ENCODE measurements around the gene NEUROD4.

The NEUROD4 gene

DNA sequence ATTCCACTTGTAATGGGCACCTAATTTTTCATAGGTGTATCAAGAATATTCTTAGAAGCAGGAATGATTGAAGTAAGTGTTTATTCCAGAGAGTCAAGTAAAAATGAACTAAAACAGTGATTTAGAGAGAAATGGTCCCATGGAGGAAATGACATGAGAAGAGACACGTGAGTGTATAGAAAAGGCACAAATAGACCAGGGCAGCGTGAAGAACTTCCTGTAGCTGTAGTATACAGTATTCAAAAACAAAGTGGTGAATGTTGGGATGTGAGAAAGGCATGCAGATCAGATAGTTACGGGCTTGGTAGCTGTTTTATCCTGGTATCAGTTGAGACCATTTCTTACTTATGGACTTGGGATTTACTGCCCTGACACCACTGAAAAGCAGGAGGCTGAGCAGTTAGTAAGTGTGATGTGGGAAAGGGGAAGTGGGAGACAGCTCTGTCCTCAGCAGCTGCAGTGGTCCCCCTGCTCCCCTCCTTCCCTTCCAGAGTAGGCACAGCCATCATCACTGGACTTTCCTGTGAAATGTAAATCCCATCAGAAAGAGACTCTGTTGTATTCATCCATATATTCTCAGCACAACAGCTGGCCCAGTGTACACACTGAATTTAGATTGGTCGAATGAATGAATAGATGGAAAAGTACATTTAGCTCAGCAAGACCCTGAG, 18.4 kb upstream of the NEUROD4 start:
- DNase-seq: no peak

DNA sequence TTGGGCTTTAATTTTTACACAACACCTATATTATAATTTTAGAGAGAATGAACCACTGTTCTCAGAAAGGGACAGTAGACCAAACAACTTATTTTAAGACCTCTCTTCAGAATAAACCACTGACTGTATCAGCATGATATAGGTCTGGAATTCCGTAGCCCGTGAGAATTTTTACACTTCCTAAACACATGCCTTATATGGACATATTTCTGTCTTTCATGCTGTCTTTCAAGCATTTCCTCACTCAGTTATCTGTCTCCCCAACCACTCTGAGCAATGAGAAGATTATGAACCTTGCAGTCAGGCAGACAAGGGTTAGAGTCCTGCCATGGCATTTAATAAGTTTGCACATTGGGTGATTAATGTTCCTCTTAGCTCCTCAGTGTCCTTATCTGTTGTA, 17.4 kb upstream of the NEUROD4 start:
- no peak for DNase-seq

DNA sequence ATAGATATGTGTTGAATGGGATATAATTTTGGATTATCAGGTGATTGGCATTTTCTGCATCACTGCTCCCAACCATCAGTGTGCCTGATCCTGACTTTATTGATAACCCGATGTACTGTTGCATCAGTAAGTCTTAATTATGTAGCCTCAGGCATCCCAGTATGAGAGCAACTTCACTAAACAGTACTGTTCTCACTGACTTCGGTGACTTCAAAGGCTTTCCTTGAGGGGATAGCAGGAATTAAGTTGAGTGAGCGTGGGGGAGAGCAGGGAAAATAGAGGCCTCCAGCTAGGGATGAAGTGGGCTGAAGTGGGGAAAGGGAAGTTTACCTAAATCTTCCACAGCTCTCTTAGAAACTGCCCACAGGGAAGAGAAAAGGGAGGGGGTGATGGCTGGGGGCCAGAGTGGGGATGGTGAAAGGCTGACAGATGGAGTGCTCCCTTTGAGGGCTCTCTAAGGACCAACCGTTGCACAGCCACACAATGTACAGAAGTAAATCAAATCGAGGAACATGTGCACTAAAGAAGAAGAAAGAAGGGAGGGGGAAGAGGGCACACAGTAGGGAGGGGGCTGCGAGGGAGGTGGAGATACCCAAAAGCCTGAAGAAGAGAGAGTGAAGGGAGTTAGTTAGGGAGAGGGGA, 10.7 kb upstream of the NEUROD4 start:
- DNase-seq: no peak

DNA sequence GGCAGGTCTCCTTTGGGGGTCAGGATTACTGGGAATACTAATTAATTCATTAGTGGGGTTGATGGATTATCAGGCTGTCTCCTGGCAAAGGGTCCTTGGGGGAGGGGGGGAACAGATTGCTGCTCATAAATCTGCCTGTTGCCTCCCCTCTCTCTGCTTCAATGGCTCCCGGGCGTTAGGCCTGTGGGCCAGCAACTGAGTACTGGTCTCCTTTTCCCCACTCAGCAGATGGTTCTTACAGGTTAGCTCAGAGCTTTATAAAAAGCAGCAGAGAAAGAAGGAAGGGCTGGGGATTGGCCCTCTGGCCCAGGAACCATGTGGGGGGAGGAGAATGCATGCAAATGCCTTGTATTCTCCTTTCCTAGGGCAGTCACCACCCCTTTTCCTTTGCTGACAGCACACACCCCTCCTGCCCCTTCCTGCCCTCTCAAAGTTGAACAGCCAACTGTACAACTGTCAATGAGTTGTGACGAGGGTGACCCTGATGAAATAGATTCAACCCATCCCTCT, 2.3 kb upstream of the NEUROD4 start:
- DNase-seq: no peak

DNA sequence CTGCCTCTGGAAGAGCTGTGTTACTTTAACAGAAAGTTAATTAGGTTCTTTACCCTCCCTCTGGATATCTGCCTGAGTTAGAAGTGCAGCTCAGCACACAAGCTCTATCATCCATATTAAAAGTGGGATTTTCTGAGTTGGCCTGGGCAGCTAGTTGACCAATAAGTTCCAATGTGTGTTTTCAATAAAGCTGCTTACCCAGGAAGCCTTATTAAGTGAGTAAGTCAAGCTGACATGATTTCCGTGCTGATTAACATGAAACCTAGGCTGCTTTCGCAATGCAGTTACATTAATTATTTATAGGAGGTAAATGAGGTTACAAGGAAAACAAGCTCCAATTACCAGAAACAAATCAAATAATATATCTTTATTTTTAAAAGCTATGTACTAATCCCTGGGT, 4.8 kb downstream of the NEUROD4 start:
- DNase-seq: no peak

DNA sequence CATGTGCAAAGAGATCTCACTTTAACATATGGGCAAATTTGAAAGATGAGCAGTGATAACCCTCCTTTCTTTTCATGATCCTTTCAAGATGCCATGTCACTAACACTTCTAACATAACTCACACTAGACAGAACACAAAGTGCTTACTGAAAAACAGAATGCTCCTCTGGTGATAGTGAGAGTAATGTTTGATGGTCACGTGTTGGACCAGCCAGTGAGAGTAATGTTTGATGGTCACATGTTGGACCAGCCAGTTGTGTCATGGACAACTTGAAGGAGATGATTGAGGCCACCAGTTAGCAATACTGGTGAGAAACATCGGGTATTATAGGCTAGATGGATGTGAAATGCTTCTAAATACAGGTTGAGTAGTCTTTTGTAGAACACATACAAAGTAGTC, 5.7 kb downstream of the NEUROD4 start:
- DNase-seq: no peak

DNA sequence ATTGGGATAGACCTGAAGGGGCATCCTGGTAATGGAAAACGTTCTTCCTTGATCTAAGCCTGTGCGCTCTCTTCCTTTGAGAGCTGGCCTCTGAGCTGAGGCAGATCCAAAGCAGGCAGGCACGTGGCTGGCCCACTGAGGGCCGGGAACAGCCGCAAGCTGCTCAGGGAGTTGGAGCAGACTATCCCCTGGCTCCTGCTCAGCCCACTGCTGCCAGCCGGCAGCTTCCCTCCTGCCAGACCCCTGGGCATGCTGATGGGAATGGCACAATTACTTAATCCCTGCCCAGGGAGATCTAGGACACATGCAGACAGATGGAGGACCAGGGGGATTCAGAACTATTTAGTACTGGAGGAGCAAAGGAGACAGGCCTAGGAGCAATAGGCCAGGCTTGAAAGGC, 14.4 kb downstream of the NEUROD4 start:
- no peak for DNase-seq

DNA sequence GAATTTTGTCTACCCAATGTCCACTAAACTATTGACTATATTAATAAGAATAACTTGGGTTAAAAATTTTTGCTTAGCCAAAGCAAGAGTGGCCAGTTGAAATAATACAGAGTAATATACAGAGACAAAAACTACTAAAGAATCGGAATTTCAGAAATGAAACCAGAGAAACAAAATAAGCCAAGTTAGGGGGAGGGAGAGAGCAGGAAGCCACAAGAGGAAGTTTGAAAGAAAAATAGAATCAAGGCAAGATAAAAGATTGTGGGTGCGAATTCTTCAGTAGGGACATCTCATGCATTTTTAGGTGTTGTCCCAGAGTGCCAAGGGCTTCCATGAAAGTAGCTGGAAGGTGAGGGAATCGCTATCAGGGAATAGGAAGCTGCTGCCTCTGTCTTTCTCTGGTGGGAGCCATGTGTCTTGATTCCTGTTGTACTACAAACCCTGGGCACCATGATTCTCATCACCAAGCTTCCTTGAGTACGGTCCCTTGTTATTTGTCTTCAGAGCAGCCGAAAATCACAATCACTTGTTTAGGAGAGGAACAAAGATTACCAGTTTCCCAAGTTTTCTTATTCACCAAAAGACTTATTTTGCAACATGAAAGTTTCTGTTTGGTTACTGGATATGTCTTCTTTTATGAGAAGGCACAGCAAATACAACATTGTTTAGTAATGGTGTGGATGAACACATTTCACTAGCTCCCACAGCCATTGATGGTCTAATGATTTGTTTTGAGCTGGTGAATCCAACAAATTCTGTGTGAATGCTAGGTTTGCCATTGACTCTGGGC, 16.7 kb downstream of the NEUROD4 start:
- DNase-seq: no peak

DNA sequence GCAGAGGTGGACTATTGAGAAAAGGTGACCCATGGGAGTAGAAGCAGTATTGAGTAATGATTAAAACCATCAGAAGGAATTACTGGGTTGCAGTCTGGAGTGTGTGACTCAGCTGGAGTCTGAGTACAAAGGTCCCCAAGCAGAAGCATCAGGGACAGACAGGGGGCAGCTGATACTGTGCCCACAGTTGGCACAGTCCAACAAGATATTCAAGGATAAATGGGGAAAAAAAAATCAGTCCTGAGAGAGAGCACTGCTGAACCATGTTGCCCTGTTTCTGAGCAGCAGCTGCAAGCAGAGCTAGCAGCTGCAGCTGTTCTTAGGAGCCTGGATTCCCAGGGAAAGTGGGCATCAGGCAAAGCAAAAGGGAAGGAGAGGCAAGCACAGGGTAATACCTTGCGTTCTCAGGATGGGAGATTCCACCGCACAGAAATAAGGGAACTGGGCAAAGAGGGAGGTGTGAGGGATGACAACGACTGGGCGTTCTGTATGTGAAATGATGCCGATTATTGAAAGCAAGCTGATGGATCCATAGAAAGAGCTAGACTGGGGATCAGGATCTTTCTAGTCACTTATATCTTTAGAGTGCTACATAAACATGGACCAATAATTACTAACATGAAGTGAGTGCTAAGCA, 17.7 kb downstream of the NEUROD4 start:
- DNase-seq: no peak

DNA sequence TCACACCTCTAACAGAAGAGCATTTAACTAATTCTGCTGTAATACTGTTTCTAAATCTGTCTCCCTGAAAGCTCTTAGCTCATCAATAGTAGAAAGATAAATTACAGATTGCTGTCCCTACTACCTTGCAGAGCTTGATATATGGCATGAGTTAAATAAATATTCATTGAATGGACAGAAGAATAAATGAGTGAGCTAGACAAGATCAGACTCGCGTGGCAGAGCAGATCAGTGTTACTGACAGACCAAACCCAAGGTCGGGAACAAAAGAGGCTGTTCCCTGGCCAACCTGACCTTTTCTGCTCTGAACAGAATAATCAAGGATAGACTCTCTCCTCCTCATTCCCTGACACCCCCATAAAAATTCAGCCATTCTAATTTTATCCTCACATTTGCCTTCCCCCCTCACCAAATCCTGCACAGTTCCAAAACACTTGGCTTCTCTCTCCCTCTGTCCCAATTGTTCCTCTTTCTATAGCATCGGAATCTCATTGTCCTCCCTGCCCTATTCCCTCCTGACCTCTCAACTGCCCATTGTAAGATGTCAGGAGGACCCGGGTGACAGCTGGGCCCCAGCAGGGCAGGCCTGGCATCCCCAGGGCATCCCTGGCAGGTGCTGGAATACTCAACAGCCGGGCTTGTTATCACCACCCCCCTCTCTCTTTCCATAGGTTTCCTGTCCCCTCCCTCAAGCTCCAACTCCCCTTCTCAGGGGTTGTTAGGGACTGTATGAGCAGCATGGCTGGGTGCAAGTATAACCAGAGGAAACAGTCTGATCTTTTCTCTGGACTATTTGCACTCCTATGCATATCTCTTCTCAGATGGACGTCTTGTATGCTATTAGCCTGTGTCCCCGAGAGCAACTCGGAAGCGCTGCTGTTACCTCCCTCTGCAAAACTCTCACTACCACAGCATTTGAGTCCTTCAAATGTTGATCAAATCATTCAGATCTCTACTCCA, 19.9 kb downstream of the NEUROD4 start:
- no peak for DNase-seq

DNA sequence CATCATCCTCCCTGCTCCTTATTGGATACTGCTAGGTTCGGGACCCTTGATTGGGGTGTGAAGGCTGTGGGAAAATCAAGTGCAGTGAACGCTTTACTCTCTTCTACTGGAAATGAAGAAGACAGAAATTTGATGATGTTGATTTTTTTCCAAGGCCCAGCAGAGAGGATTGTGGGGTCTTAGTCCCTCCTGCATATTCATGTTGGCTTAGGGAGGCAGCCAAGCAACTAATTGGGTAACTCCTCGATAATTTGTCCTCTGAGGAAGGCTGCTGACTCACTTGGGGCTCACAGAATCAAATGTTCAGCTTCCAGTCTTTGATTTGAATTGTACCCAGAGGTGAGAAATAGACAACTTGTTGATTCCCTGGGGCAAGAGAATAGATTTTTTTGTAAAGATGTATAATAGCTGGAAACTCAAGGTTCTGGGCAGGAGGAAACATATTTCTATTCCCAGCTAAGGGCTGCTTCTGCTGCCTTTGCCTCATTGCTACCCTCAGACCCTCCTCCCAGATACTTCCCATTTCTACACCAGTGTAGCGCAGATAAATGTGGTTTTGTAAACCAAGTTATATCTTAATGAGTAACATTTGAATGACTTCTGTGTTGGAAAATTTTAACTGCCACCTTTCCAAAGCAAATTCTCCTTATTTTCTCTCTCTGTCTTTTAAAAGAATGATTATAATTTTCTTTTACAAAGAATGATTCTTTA, 21.7 kb downstream of the NEUROD4 start:
- DNase-seq: no peak

DNA sequence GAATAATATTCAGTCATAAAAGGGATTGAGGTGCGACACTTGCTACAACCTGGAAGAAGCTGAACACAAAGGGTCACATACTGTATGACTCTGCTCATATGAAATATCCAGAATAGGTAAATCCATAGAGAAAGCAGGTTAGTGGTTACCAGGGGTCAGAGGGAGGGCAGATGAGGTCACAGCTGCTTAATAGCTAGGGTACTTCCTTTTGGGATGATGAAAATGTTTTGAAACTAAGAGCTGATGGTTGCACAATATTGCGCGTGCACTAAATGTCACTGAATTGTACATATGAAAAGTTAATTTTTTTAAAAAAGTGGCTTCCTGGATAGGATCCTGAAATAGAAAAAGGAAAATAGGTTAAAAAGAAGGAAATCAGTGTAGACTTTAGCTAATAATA, 23.8 kb downstream of the NEUROD4 start:
- DNase-seq: no peak

DNA sequence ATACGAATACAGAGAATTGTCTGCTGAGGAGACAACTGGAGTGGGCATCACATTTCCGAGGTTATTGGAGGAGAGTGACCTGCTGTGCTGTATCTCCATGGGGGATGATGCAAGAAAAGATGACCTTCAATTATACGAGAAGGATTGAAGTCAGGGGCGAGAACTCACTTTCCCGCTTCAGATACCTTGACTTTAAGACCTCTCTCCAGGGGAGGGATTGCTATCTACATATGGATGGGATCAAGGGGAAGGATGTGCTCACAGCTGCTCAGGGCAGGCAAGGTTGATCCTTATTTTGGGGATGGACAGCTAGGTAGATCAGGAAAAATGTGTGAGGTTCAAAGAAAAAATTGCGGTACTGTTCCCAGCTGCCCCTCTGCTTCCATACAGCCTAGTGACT, 24.4 kb downstream of the NEUROD4 start:
- DNase-seq: no peak

DNA sequence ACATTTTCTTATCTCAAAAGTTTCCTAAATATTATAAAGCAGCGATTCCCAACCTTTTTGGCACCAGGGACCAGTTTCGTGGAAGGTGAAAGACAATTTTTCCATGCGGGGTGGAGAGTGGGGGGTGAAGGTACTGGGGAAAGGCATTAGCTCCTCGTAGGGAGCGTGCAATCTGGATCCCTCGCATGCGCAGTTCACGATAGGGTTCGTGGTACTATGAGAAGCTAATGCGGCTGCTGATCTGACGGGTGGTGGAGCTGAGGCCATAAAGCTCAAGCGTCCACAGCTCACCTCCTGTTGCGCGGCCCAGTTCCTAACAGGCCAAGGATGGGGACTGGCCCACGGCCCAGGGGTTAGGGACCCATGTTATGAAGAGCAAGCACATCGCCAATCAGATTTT, 29.9 kb downstream of the NEUROD4 start:
- no peak for DNase-seq

DNA sequence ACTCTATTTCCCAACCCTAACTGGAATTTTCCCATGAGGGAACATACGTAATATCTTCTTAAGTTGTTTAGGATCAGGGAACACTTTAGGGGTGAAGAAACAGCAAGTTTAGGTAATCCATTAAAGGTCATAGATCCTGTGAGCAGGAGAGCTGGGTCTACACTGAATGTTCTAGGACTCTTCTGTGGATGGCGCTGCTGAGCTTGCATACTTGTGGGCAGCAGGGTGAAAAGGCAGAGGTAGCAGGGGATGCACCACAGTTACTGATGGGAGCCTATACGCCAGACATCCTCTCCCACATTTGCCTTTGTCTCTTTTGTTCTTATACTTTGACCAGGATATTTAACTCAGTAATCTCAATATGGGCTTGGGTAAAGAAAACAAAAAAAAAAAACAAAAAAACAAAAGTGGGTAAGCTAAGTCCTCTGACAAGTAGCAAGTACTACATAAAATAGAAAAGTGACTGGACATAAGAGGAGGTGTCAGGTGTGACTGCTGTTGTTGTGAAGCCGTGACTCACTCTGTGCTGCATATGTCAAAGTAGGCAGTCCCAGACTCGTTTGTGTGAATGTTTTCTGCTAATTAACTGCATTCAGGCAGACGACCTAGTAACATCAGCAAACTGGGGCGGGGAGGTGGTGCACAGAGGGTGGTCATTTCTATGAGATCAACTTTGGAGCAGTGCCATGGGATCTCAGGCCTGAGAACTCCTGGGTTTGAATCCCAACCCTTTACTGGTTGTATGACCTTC, 31.6 kb downstream of the NEUROD4 start:
- no peak for DNase-seq

DNA sequence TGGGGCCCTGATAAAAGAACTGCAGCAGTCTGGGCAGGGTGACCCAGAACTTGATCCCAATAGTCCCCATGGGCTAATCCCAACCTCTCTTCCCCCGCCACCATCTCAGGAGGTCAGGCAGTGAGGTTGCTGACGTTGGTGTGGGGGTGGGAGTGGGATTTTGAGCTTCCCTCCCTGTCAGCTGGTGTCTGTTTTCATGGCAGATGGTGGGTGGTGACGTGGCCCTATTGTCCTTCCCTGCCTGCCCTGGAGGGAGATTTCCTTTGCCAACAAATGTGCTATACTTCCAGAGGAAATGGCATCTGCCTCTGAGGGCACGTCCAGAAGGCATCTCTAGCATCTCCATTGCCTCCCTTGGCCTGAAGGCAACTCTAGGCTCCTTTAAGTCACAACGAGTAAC, 37.7 kb downstream of the NEUROD4 start:
- no peak for DNase-seq

DNA sequence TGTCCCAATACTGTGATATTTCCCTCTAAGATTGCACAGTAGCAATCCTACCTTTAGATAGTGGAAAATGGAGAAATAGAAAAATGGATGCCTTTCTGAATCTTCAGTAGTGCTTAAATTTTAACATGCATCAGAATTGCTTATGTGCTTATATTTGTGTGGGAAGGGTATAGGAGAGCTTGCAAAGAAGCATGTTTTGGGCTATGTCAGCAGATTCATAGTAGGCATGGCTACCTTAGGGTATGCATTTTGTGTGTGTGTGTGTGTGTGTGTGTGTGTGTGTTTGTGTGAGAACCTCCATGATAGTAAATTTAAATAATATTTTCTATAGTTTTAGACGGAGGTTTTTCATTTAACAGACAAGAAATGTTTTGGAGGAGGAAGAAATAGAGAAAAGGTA, 38.3 kb downstream of the NEUROD4 start:
- DNase-seq: no peak

DNA sequence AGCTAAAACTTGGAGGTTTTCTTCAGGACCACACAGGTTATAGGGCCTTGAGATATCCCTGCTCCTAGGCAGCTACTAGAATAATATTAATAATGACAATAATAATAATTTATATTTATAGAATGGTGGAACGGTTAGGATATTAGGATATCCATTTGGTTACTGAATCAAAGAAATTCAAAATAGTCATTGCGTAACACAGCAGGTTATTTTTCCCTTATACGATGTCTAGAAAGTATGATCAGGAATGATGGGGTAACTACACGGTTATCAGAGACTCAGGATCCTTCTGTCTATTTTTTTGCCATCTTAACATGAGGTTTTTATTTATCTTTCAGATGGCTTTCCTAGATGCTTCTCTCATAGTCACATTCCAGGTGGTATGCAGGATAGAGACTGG, 39.0 kb downstream of the NEUROD4 start:
- no peak for DNase-seq

DNA sequence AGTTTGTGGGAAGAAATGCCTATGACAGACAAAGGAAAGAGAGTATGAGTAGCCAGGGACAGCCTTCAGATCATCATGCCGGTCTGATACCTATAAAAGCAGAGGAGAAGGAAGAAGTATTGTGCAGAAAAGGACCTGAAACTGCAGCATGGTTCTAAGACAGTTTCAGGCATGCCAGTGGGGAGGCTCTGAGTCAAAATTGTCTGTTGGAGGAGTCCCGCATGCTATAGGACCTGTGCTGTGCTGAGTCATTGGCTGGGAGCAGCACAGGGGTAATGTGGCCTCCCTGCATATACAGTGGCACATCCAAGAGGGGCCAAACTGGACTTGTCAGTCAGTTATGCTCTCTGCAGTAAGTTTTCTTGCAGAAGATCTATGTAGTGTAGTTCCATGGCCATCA, 40.7 kb downstream of the NEUROD4 start:
- DNase-seq: no peak

DNA sequence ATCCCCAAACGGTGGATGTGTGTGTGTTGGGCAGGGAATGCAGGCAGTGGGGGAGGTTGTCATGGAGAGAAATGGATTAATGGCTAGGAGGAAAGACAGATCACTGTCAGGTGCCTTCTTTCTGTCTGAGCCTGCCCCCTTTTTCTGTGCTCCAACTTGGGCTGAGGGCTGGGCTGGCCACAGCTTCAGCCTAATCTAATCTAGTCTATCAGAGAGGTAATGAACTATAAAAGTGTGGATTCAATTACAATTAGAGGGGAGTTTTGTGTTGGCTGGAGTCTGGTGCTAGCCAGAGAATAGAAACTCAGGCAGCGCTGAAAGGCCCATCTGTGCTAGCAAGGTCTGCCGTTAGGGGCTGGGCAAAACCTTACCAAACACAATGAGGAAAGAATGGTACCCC, 41.2 kb downstream of the NEUROD4 start:
- DNase-seq: no peak

DNA sequence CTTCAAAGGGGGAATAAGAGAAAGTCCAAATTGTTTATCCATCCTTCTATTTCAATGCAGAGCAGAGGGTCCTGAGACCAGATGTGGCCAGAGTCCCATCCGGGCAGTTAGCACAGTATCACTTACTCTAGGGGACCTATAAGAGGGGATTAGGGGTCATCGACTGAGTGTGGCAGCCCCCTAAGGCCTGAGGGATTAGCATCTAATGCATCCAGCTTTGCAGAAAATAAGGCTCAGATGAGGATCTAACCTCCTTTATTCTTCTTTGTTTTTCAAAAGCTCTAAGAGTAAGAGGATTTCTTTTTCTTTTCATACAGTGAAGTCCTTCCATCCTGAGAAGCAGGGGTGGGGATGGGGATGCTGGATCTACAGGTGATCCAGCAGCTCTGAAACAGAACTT, 43.5 kb downstream of the NEUROD4 start:
- no peak for DNase-seq
